H1 (cell line): Measurements from ENCODE around the gene KCTD20. TPM values are rescaled to one million over a fixed set of nuclear protein-coding genes. Genes with fewer than 3 reads are reported as not detected.

Source experiments
- CTCF ChIA-PET: fragments of 300-600 bp; sonication (Branson Sonifier 250); formaldehyde crosslinking; loops from one replicate; lab custom pipeline; 2021; ENCODE audit not compliant: partially characterized antibody; lab: Charles Lee
- POLR2A ChIA-PET: fragments of 300-600 bp; sonication (Branson Sonifier 250); formaldehyde crosslinking; loops from one replicate; lab custom pipeline; 2021; ENCODE audit warnings: inconsistent platforms; ENCODE audit not compliant: partially characterized antibody; lab: Charles Lee
- DNase-seq, 2 experiments: peaks; one replicate each; pipeline versions ENCODE4 v3.0.0 to v3.0.0-alpha.2; 2010 to 2022; ENCODE audit warnings: low spot score in 2 of 2, low read depth in 1 of 2, mixed read lengths in 1 of 2
- FAIRE-seq: peaks from 2 replicates; lab custom pipeline; 2011; peaks lifted over from hg19 to GRCh38; lab: Jason Lieb, UNC
- H2AFZ ChIP-seq: 2 replicates; pipeline ENCODE4 v1.8.1; 2012; ENCODE audit warnings: low read length, inconsistent platforms
- H2AK5ac ChIP-seq: 2 replicates; pipeline ENCODE4 v1.6.1; 2013; ENCODE audit warnings: low read depth, low read length
- H2BK120ac ChIP-seq: replicated peaks from 2 replicates; pipeline ENCODE3; 2013; ENCODE audit warnings: low read depth, low read length, inconsistent platforms
- H2BK12ac ChIP-seq: 2 replicates; pipeline ENCODE4 v1.6.1; 2013; ENCODE audit warnings: low read depth, low read length
- H2BK15ac ChIP-seq: 2 replicates; pipeline ENCODE4 v1.6.1; 2013; ENCODE audit warnings: low read length
- H2BK20ac ChIP-seq: 2 replicates; pipeline ENCODE4 v1.6.1; 2013; ENCODE audit warnings: low read length
- H2BK5ac ChIP-seq: 2 replicates; pipeline ENCODE4 v1.6.1; 2013; ENCODE audit warnings: low read depth, low read length
- H3K14ac ChIP-seq: 2 replicates; pipeline ENCODE4 v1.6.1; 2013; ENCODE audit warnings: inconsistent platforms; ENCODE audit not compliant: insufficient read length
- H3K18ac ChIP-seq: 2 replicates; pipeline ENCODE4 v1.6.1; 2013; ENCODE audit warnings: low read length; ENCODE audit errors: extremely low read depth
- H3K23ac ChIP-seq: 2 replicates; pipeline ENCODE4 v1.6.1; 2013; ENCODE audit warnings: inconsistent platforms; ENCODE audit not compliant: insufficient read length
- H3K23me2 ChIP-seq: 2 replicates; pipeline ENCODE4 v1.6.1; 2013; ENCODE audit warnings: low read depth, low read length
- H3K27ac ChIP-seq: 2 replicates; pipeline ENCODE4 v1.6.1; 2011; ENCODE audit warnings: low read depth, low read length, inconsistent platforms
- H3K27me3 ChIP-seq, 4 experiments: replicated peaks in 1 of 4; 1 replicate in 1 of 4; 2 replicates in 3 of 4; pipeline versions ENCODE4 v1.6.1 to v1.8.1; 2011 to 2013; ENCODE audit warnings: low read length in 3 of 4, mild to moderate bottlenecking in 3 of 4, inconsistent platforms in 2 of 4, mixed read lengths in 2 of 4, moderate library complexity in 1 of 4; ENCODE audit not compliant: control insufficient read depth in 3 of 4, insufficient read depth in 3 of 4; ENCODE audit errors: extremely low read depth in 1 of 4
- H3K36me3 ChIP-seq, 4 experiments: 2 replicates each; pipeline versions ENCODE4 v1.6.1 to v1.8.1; 2011 to 2013; ENCODE audit warnings: mild to moderate bottlenecking in 4 of 4, low read length in 3 of 4, moderate library complexity in 2 of 4, control low read depth in 1 of 4, inconsistent platforms in 1 of 4; ENCODE audit not compliant: insufficient read depth in 4 of 4, control insufficient read depth in 2 of 4
- H3K4ac ChIP-seq: replicated peaks from 2 replicates; pipeline ENCODE3; 2013; ENCODE audit warnings: low read length, low read depth, mixed read lengths, inconsistent platforms; ENCODE audit not compliant: insufficient read length
- H3K4me1 ChIP-seq, 4 experiments: replicated peaks in 1 of 4; 1 replicate in 1 of 4; 2 replicates in 3 of 4; pipeline versions ENCODE4 v1.6.1 to v1.8.1; 2011 to 2013; ENCODE audit warnings: low read length in 3 of 4, inconsistent platforms in 2 of 4, mixed read lengths in 1 of 4; ENCODE audit not compliant: insufficient read depth in 4 of 4, control insufficient read depth in 3 of 4
- H3K4me2 ChIP-seq, 2 experiments: 2 replicates each; pipeline versions ENCODE4 v1.6.1 to v1.8.1; 2011 to 2013; ENCODE audit warnings: low read depth in 2 of 2, low read length in 2 of 2, control low read depth in 1 of 2, inconsistent platforms in 1 of 2, mild to moderate bottlenecking in 1 of 2; ENCODE audit not compliant: insufficient read depth in 1 of 2
- H3K4me3 ChIP-seq, 4 experiments: fragments of 200-600, 300-600 bp in 1 of 4; sonication (generic), shearing (Covaris generic), sonication (Bioruptor Twin) in 1 of 4; 2 replicates each; pipeline versions ENCODE4 v1.5.1 to v1.8.1; 2011 to 2016; ENCODE audit warnings: low read length in 4 of 4, low read depth in 3 of 4, control low read depth in 2 of 4, inconsistent platforms in 2 of 4, mild to moderate bottlenecking in 2 of 4, mixed read lengths in 1 of 4, moderate library complexity in 1 of 4; ENCODE audit not compliant: insufficient read depth in 2 of 4; ENCODE audit errors: extremely low read depth in 1 of 4
- H3K56ac ChIP-seq: replicated peaks from 2 replicates; pipeline ENCODE3; 2013; ENCODE audit warnings: low read depth, mild to moderate bottlenecking, mixed read lengths, low read length, inconsistent platforms; ENCODE audit not compliant: insufficient read length
- H3K79me1 ChIP-seq: 2 replicates; pipeline ENCODE4 v1.6.1; 2013; ENCODE audit warnings: low read depth, low read length, control low read depth
- H3K79me2 ChIP-seq, 2 experiments: 2 replicates each; pipeline versions ENCODE4 v1.6.1 to v1.8.1; 2012 to 2013; ENCODE audit warnings: low read length in 2 of 2, mild to moderate bottlenecking in 2 of 2, inconsistent platforms in 1 of 2; ENCODE audit not compliant: insufficient read depth in 2 of 2, control insufficient read depth in 1 of 2
- H3K9ac ChIP-seq, 4 experiments: replicated peaks in 1 of 4; 1 replicate in 1 of 4; 2 replicates in 3 of 4; pipeline versions ENCODE4 v1.6.1 to v1.8.1; 2011 to 2013; ENCODE audit warnings: low read depth in 3 of 4, low read length in 3 of 4, control low read depth in 2 of 4, mild to moderate bottlenecking in 2 of 4, moderate library complexity in 2 of 4, inconsistent platforms in 1 of 4; ENCODE audit errors: extremely low read depth in 1 of 4
- H3K9me3 ChIP-seq, 2 experiments: 2 replicates each; pipeline versions ENCODE4 v1.6.1 to v1.8.1; 2012 to 2013; ENCODE audit warnings: mild to moderate bottlenecking in 2 of 2, moderate library complexity in 2 of 2, control low read depth in 1 of 2, inconsistent platforms in 1 of 2, low read depth in 1 of 2, low read length in 1 of 2, mixed read lengths in 1 of 2; ENCODE audit not compliant: insufficient read depth in 2 of 2
- H4K20me1 ChIP-seq, 2 experiments: replicated peaks in 1 of 2; 2 replicates each; pipeline versions ENCODE3 to v1.8.1; 2011 to 2013; ENCODE audit warnings: inconsistent platforms in 2 of 2, low read length in 2 of 2, mild to moderate bottlenecking in 1 of 2; ENCODE audit not compliant: insufficient read depth in 2 of 2, control insufficient read depth in 1 of 2
- H4K5ac ChIP-seq: 2 replicates; pipeline ENCODE4 v1.6.1; 2013; ENCODE audit warnings: low read length, low read depth, mixed read lengths, inconsistent platforms; ENCODE audit not compliant: insufficient read length
- H4K8ac ChIP-seq: 2 replicates; pipeline ENCODE4 v1.8.0; 2013; ENCODE audit warnings: mild to moderate bottlenecking, moderate library complexity, low read length, inconsistent platforms; ENCODE audit not compliant: insufficient read depth; ENCODE audit errors: extremely low read depth
- H4K91ac ChIP-seq: replicated peaks from 2 replicates; pipeline ENCODE3; 2013; ENCODE audit warnings: low read length, mixed read lengths, inconsistent platforms; ENCODE audit not compliant: insufficient read length
- CBX8 ChIP-seq: fragments of 300-800, 300-1000 bp; sonication (generic); IDR thresholded peaks from 2 replicates; pipeline ENCODE4 v1.7.1; 2016; ENCODE audit warnings: low read depth, low read length, borderline replicate concordance
- CHD2 ChIP-seq: IDR thresholded peaks from 2 replicates; pipeline ENCODE4 v1.6.1; 2012; ENCODE audit warnings: low read length, improper control_type of control experiment
- EP300 ChIP-seq, 2 experiments: IDR thresholded peaks; 1 replicate in 1 of 2; 2 replicates in 1 of 2; pipeline ENCODE4 v1.6.1; 2011 to 2012; ENCODE audit warnings: low read depth in 2 of 2, low read length in 2 of 2, mild to moderate bottlenecking in 2 of 2, borderline replicate concordance in 1 of 2, inconsistent platforms in 1 of 2, moderate library complexity in 1 of 2
- HDAC6 ChIP-seq: IDR thresholded peaks from one replicate; pipeline ENCODE4 v1.7.1; 2012; ENCODE audit warnings: low read depth, mild to moderate bottlenecking, inconsistent platforms, low read length, moderate library complexity
- KDM4A ChIP-seq: IDR thresholded peaks from one replicate; pipeline ENCODE4 v1.7.1; 2012; ENCODE audit warnings: low read depth, mild to moderate bottlenecking, moderate library complexity, low read length, inconsistent platforms; ENCODE audit not compliant: severe bottlenecking
- RFX5 ChIP-seq: IDR thresholded peaks from 2 replicates; pipeline ENCODE4 v1.6.1; 2011; ENCODE audit warnings: low read depth, low read length, improper control_type of control experiment, borderline replicate concordance
- SIRT6 ChIP-seq: IDR thresholded peaks from one replicate; pipeline ENCODE4 v1.7.1; 2012; ENCODE audit warnings: low read length, inconsistent platforms
- SP1 ChIP-seq: IDR thresholded peaks from 2 replicates; pipeline ENCODE4 v1.6.1; 2011; ENCODE audit warnings: low read depth, low read length
- SP4 ChIP-seq: IDR thresholded peaks from 2 replicates; pipeline ENCODE4 v1.6.1; 2012; ENCODE audit warnings: low read length, inconsistent platforms
- TAF1 ChIP-seq: IDR thresholded peaks from 2 replicates; pipeline ENCODE4 v1.6.1; 2011; ENCODE audit warnings: mild to moderate bottlenecking, low read depth, low read length
- USF2 ChIP-seq: IDR thresholded peaks from 2 replicates; pipeline ENCODE4 v1.6.1; 2011; ENCODE audit warnings: low read length, improper control_type of control experiment
- WGBS, 2 experiments: shearing (Covaris generic) in 1 of 2; methylation state at CpG; one replicate each; pipeline versions ENCODE4 v1.1.6 to v1.1.7; 2013 to 2015; ENCODE audit warnings: low lambda C conversion rate in 2 of 2, mixed read lengths in 2 of 2, inconsistent platforms in 1 of 2, low coverage in 1 of 2, missing lambda C conversion rate in 1 of 2; ENCODE audit not compliant: insufficient replicate concordance in 2 of 2, insufficient coverage in 1 of 2, insufficient read length in 1 of 2; ENCODE audit errors: extremely low coverage in 1 of 2, missing lambda C conversion rate in 1 of 2; 5-methylcytosine and 5-hydroxymethylcytosine counted together
- polyA plus RNA-seq, 7 experiments: library from polyadenylated mRNA; depleted of rRNA in 3 of 7; stranded (reverse) in 5 of 7; unstranded in 2 of 7; fragments of >200 nt in 5 of 7; fragments of 200-250 nt in 2 of 7; gene quantifications; 1 replicate in 5 of 7; 2 replicates in 1 of 7; 4 replicates in 1 of 7; pipeline versions ENCODE4 v1.2.1 to v1.2.3, GENCODE V29; 2011 to 2013; ENCODE audit warnings: missing spikeins in 2 of 7, mixed read lengths in 2 of 7
- total RNA-seq: library from RNA; stranded (reverse); fragmentation: NEBNext Ultra II Directional; extraction: Animal tissue kit (Norgen Biotek cat#: 25700); gene quantifications from 2 replicates; pipeline ENCODE4 v1.2.1, GENCODE V29; 2021
- TF ChIP-seq, protein P1 (sequence below): IDR thresholded peaks from 2 replicates; pipeline ENCODE4 v1.6.1; 2012; ENCODE audit warnings: low read length, inconsistent platforms

Gene KCTD20
- total and polyA plus RNA-seq, 2 of the 8 experiments (the other 6 are each of a cell fraction or from before 2014, with no cell fraction given): 10.1 to 26.2 TPM

GRCh38 chr6:36487698-36488097, 44.9 kb downstream of the KCTD20 start:
- POLR2A ChIA-PET: interaction anchor here (0.6 to 3.1 kb wide), 3 partner anchors 10 to 179 kb away, joined by 3 to 11 read pairs (median 3); no protein-coding TSS in a partner anchor
- CTCF ChIA-PET: interaction anchor here (1.1 kb wide), 3 partner anchors 24 to 871 kb away, joined by 3 read pairs; no protein-coding TSS in a partner anchor

More at GRCh38 chr6:36487698-36488097, 44.9 kb downstream of the KCTD20 start:
- no peak overlapping the region for H3K4me2 ChIP-seq
- H3K4me3 ChIP-seq: no peak overlapping the region
- no peak overlapping the region for H3K56ac ChIP-seq
- no peaks in the 10 kb centered on the region for H4K20me1 ChIP-seq
- H2AFZ ChIP-seq: no peak overlapping the region
- no peaks in the 10 kb centered on the region for H3K79me1 ChIP-seq
- no peaks in the 10 kb centered on the region for H3K79me2 ChIP-seq
- peaks cover 0 to 3% (median under 1%) of the 10 kb centered on the region in 4 experiments; a peak in 1 of 7 replicates for H3K4me1 ChIP-seq
- H3K36me3 ChIP-seq: peaks cover 0 to 23% (median 9%) of the 10 kb centered on the region in 4 experiments; a peak in 4 of 8 replicates
- FAIRE-seq: no peak
- H2BK120ac ChIP-seq: no peak overlapping the region
- H2BK20ac ChIP-seq: no peak overlapping the region
- H2AK5ac ChIP-seq: no peak overlapping the region
- no peak overlapping the region for H3K14ac ChIP-seq
- H3K9me3 ChIP-seq: no peaks in the 10 kb centered on the region
- H2BK12ac ChIP-seq: no peak overlapping the region
- no peak overlapping the region for H3K18ac ChIP-seq
- no peaks in the 10 kb centered on the region for H3K27me3 ChIP-seq
- no peak overlapping the region for H4K5ac ChIP-seq
- TF ChIP-seq HDAC6 (no peak), EP300 (IDR thresholded peaks at IDR 0.05; ENCODE audit: borderline replicate concordance in 1 of 2, low read depth in 2 of 2, low read length in 2 of 2) (no peak), SP1 (no peak), RFX5 (no peak), USF2 (no peak), SP4 (no peak), KDM4A (no peak), CHD2 (no peak), SIRT6 (no peak), TAF1 (no peak), CBX8 (no peak)
- TF ChIP-seq, protein P1, sequence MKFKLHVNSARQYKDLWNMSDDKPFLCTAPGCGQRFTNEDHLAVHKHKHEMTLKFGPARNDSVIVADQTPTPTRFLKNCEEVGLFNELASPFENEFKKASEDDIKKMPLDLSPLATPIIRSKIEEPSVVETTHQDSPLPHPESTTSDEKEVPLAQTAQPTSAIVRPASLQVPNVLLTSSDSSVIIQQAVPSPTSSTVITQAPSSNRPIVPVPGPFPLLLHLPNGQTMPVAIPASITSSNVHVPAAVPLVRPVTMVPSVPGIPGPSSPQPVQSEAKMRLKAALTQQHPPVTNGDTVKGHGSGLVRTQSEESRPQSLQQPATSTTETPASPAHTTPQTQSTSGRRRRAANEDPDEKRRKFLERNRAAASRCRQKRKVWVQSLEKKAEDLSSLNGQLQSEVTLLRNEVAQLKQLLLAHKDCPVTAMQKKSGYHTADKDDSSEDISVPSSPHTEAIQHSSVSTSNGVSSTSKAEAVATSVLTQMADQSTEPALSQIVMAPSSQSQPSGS: no peak
- TF ChIP-seq, all 59 proteins: peak for 0
- no peak overlapping the region for H2BK5ac ChIP-seq
- H2BK15ac ChIP-seq: no peak overlapping the region
- no peak overlapping the region for H3K4ac ChIP-seq
- WGBS, 2 experiments: 100% methylated on average over 1 of the region's 1 CpG; no CpG with 5 or more reads in 1 of the 2 experiments
- H4K91ac ChIP-seq: no peak overlapping the region
- H4K8ac ChIP-seq: no peak overlapping the region
- no peak overlapping the region for H3K27ac ChIP-seq
- DNase-seq: no peak
- H3K9ac ChIP-seq: no peak overlapping the region
- H3K23me2 ChIP-seq: no peaks in the 10 kb centered on the region
- H3K23ac ChIP-seq: no peak overlapping the region
